ENCODE measurements around the gene RPRD2.

DNA sequence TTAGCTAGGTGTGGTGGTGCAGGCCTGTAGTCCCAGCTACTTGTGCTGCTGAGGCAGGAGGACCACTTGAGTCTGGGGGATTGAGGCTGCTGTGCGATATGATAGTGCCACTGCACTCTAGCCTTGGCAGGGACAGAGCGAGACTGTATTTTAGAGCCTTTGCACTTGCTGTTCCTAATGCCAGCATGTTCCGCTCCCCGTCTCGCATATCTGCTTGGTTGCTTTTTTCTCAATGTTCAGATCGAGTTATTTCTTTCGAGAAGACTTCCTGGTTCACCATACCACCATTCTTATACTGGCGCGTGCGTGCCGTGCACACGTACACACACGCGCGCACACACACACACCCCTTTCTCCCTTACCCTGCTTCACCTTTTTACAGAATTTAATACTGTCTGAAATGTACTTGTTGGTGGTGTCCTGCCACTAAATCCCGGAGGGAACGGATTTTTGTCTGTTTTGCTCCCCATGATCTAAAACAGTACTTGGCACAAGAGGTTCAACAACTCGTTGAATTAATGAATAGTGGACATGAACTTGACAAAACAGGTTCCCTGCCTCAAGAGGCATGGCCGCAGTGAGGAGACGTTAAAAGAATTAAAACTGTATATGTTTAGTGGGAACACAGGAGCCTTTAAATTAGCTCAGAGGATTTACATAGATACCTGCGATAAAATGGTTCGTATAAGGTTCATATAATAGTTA lies 1.1 kb upstream of the RPRD2 start:
- TF ChIP-seq, protein P1, sequence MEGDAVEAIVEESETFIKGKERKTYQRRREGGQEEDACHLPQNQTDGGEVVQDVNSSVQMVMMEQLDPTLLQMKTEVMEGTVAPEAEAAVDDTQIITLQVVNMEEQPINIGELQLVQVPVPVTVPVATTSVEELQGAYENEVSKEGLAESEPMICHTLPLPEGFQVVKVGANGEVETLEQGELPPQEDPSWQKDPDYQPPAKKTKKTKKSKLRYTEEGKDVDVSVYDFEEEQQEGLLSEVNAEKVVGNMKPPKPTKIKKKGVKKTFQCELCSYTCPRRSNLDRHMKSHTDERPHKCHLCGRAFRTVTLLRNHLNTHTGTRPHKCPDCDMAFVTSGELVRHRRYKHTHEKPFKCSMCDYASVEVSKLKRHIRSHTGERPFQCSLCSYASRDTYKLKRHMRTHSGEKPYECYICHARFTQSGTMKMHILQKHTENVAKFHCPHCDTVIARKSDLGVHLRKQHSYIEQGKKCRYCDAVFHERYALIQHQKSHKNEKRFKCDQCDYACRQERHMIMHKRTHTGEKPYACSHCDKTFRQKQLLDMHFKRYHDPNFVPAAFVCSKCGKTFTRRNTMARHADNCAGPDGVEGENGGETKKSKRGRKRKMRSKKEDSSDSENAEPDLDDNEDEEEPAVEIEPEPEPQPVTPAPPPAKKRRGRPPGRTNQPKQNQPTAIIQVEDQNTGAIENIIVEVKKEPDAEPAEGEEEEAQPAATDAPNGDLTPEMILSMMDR (IDR thresholded peaks at IDR 0.05), result no peak
- no peak for TF ChIP-seq POLR2A (IDR thresholded peaks at IDR 0.05)
